Measurements from ENCODE around the gene SLC39A3.

The SLC39A3 gene

DNA sequence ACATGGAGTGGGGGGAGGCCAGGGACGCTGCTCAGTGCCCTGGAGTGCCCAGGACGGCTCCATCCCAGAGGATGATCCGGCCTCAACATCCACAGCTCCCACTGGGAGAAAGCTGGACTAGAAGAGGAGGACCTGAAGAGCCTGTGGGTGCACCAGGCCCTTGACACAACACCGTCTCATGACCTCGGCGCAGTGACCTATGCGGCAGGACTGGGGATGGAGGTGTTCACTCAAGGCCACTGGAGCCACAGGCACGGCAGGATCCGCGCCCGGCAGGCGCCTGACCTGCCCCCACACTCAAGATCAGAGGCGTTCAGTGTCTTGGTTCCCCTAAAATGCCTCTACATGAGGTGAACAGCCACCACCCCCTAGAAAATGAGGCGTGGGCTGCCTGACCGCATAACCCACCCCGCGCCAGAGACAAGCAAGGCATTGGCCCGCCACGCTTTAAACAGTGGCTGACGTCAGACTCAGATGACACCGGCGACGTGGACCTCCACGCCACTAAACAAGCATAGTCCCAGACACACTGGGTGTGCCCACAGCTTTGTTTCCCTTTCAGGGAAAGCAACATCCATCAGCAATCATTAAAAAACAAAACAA, 35.2 kb upstream of the SLC39A3 start:
- Mint-ChIP-seq H3K27ac (peak overlapping the region; percentile 93), H3K4me3 (peak overlapping the region; percentile 74)

DNA sequence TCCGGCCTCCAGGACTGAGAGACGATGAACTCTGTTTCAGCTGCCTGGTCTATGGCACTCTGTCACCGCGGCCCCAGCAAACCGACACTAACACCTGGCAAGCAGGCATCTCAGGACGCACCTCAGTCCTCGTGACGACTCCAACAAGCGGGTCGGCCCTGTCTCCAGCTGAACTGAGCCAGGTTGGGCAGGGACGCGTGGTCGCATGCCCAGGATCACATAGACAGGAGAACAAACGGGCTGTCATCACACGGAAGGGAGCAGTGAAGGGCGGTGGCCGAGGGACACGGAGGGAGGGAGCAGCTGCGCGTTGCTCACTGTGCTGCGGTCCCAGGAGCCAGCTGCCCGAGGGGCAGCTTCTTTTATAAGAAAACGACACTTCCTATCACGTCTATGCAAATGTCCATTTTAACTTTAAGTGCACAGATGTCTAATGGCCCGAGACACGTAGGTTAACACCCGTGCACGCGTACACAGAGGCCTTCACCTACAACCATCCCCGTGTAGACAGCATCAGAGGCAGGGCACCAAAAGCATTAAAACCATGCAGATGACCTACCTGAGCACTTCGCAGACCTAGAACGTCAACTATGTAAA, 34.4 kb upstream of the SLC39A3 start:
- Mint-ChIP-seq H3K27ac (peak overlapping the region; percentile 93), H3K4me3 (no peak overlapping the region), H3K9me3 (no peaks in the 10 kb centered on the region), H3K27me3 (no peaks in the 10 kb centered on the region), H3K4me1 (ENCODE audit: low read depth) (peaks cover 73% of the 10 kb centered on the region), H3K36me3 (ENCODE audit: low read depth) (peaks cover 54% of the 10 kb centered on the region)
- intact Hi-C loops (cut with micrococcal nuclease), result no loop called here

More for the DNA sequence above, 35.2 kb upstream of the SLC39A3 start:
- Mint-ChIP-seq H3K4me1 (ENCODE audit: low read depth) (peaks cover 70% of the 10 kb centered on the region), H3K36me3 (ENCODE audit: low read depth) (peaks cover 56% of the 10 kb centered on the region), H3K9me3 (no peaks in the 10 kb centered on the region), H3K27me3 (no peaks in the 10 kb centered on the region)
- intact Hi-C loops (cut with micrococcal nuclease), result loop anchor here (1.0 kb wide), 1 partner anchor 8 kb away; the partner anchor contains the start of gene SGTA

DNA sequence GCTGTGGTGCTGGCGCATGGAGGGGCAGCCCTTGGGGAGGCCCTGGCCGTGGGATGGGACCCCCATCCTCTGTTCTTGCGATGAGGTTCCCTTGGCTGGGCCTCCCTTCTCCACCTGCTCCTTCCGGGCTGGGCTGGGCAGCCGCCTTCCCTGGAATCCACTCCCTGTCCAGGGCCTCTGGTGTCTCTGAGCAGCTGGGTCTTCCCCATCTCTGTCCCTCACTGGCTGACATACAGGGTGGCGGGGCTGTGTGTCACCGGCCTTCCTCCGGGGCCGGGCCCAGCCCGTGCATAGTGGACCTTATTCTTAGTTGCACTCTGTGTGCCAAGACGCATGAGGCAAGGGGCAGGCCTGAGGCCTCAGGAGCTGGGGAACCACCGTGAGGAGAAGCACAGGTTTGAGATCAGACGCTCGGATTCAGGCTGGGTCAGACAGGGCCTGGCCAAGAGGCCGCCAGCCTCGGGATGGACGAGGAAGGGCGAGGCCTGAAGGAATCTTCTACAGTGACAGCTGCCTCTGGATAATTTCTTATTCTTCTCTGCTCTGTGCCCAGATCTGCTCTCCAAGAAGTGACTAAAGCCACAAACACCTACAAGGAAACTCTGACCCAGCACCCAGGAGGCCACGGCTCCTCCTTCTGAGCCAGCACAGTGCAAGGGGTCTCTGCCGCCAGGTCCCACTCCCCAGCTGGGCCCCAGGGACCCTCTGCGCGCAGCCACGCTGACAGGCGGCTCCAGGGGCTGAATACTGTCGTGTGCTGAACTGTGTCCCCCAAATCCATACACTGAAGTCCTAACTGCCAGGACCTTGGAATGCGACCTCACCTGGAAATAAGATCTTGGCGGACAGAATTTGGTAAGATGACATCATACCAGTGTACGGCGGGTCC, 32.2 kb upstream of the SLC39A3 start:
- Mint-ChIP-seq H3K9me3 (no peaks in the 10 kb centered on the region), H3K36me3 (ENCODE audit: low read depth) (peaks cover 54% of the 10 kb centered on the region), H3K27me3 (no peaks in the 10 kb centered on the region), H3K27ac (peak overlapping the region; percentile 84), H3K4me3 (no peak overlapping the region), H3K4me1 (ENCODE audit: low read depth) (peaks cover 68% of the 10 kb centered on the region)
- intact Hi-C loops (cut with micrococcal nuclease), result no loop called here

DNA sequence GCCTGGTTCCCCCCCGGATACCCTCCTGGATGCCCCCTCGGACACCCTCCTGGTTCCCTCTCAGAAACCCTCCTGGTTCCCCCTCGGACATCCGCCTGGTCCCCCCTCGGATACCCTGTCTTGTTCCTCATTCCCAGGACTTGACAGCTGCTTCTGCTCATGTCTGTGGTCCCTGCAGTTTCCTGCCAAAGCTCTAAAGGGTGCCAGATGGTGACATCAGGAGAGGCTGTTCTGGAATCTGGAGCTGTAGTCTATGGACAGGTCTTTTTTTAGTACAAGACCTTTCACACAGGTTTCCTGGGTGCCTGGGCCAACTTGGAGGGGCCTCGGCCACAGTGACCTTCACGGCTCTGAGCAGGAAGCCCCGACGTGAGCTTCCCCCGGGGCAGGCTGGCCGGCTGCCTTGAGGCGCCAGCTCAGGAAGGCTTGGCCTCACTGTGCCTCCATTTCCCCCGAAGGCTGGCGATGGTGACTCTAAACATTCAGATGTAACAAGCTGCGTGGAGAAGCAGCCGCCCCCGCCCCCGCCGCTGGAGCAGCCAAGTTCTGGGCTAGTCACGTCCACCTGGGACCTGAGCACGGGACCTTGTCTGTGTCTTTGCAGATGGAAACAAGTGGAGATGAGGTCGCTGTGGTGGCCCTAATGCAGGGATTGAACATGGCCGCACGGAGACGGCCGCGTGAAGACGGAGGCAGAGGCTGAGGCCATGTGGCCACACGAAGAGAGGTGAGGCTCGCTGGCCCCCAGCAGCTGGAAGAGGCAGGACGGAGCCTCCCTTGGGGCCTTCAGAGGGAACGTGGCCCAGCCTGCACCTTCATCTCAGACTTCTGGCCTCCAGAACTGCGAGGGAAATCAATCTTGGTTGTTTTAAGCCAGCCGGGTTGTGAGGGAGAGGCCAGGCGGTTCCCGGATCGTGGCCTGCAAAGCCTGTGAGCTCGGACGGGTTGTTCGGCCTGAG, 30.5 kb upstream of the SLC39A3 start:
- peak overlapping the region; percentile 57 for H3K4me3 Mint-ChIP-seq
- H3K9me3 Mint-ChIP-seq, result no peaks in the 10 kb centered on the region
- H3K27me3 Mint-ChIP-seq, result no peaks in the 10 kb centered on the region
- intact Hi-C loops (cut with micrococcal nuclease), result no loop called here
- H3K36me3 Mint-ChIP-seq (ENCODE audit: low read depth), result peaks cover 68% of the 10 kb centered on the region
- H3K27ac Mint-ChIP-seq, result peak overlapping the region; percentile 84
- peaks cover 51% of the 10 kb centered on the region for H3K4me1 Mint-ChIP-seq (ENCODE audit: low read depth)

DNA sequence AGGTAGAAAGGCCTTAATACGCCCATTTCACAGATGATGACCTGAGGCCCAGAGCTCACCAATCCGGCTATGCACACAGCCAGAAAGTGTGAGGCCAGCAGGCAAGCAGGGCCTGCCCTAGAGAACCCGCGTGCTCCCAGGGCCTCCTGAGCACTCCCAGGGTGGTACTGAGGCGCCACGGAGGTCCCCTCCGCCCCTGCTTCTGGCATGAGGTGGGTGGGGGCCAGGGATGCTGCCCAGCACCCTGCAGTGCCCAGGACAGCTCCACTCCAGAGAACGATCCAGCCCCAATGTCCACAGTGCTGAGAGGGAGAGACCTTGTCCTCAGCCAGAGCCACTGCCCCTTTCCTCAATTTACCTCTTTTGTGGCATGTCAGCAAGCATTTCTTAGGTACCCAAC, 29.4 kb upstream of the SLC39A3 start:
- Mint-ChIP-seq H3K4me1 (ENCODE audit: low read depth) (peaks cover 40% of the 10 kb centered on the region), H3K27me3 (no peaks in the 10 kb centered on the region), H3K9me3 (no peaks in the 10 kb centered on the region), H3K4me3 (no peak overlapping the region), H3K27ac (peak overlapping the region; percentile 84), H3K36me3 (ENCODE audit: low read depth) (peaks cover 73% of the 10 kb centered on the region)
- intact Hi-C loops (cut with micrococcal nuclease), result no loop called here

DNA sequence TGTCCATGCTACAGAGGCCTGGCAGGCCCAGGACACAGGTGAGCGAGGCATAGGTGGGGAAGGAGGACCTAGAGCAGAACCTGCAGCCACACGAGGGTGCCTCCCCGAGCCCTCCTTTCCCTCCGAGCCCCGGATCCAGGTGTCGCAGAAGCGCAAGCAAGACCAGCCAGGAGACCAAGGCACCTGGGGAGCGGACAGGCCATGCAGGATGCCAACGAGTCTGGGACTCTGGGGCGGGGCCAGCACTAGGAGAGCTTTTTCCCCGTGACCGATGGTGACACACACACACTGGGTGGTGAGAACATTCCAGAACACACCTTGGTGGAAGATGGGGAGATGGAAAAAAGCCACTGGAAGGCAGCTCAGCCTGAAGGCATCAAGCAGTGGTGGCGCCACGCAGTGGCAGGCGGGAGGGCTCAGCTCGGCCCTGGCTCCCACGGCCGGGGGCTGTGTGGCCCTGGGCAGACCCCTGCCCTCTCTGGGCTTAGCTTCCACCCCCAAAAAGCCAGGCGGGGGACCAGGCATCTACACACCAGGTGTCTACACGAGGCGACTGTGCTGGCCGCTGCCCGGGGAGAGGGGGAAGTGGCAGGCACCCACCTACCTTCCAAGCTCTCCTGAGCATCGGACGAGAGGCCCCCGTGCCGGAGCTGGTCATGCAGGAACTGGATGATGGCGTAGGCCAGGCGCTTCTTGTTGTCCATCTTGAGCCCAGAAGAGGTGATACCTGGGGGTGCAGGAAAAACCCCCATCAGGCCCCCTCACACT, 28.7 kb upstream of the SLC39A3 start:
- Mint-ChIP-seq H3K4me1 (ENCODE audit: low read depth) (peaks cover 35% of the 10 kb centered on the region), H3K27ac (peak overlapping the region; percentile 10), H3K27me3 (no peaks in the 10 kb centered on the region), H3K36me3 (ENCODE audit: low read depth) (peaks cover 74% of the 10 kb centered on the region), H3K4me3 (no peak overlapping the region), H3K9me3 (no peaks in the 10 kb centered on the region)
- intact Hi-C loops (cut with micrococcal nuclease), result no loop called here

DNA sequence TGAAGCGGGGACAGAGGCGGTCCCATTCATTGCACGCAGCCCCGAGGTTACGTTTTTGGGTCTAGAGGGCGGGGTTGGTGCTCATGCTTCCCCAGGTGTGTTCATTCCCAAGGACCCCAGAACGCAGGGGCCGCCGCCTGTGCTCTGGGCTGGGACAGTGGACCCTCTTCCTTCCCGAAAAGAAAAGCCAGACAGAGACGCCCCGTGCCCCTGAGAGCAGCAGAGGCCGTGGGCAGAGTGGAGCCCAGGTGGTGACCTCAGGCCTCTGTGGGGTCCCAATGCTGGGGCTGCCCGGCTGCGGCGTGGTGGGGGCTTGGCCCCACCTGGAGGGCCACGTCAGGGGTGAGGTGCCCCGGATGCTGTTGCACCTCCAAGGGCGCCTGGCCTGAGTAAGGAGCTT, 27.9 kb upstream of the SLC39A3 start:
- Mint-ChIP-seq H3K9me3 (no peaks in the 10 kb centered on the region), H3K27ac (peak overlapping the region; percentile 10), H3K36me3 (ENCODE audit: low read depth) (peaks cover 80% of the 10 kb centered on the region), H3K27me3 (no peaks in the 10 kb centered on the region), H3K4me1 (ENCODE audit: low read depth) (peaks cover 34% of the 10 kb centered on the region), H3K4me3 (no peak overlapping the region)
- intact Hi-C loops (cut with micrococcal nuclease), result no loop called here

DNA sequence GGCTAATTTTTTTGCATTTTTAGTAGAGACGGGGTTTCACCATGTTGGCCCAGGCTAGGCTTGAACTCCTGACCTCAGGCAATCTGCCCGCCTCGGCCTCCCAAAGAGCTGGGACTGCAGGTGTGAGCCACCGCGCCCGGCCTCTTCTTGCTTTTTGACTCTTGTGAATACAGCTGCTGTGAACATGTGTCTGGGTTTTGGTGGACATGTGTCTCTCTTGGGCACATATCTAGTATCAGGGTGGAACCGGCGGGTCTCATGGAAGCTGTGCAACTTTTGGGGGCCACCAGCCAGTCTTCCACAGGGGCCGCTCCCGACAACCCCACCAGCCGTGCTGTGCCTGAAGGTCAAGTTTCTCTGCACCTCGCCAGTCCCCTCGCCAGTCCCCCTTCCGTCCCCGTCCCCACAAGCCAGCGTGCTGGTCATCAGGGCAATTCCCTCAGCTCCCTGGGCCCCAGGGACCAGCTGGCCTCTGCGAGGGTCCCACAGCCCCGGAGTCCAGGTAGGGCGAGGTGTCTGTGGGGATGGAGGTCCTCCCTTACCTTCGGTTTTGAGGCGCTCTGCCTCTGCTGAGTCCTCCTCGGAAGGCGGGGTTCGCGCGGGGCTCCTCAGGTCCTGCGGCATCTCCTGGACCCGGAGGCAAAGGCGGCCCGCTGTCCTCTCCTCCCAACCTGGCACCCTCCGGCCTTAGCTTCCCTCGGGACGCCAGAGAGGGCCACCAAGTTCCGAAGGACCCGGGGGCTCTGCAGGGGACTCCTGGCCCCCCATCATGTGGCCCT, 27.0 kb upstream of the SLC39A3 start:
- Mint-ChIP-seq H3K9me3 (no peaks in the 10 kb centered on the region), H3K36me3 (ENCODE audit: low read depth) (peaks cover 80% of the 10 kb centered on the region), H3K4me3 (no peak overlapping the region), H3K27ac (no peak overlapping the region), H3K27me3 (no peaks in the 10 kb centered on the region), H3K4me1 (ENCODE audit: low read depth) (peaks cover 25% of the 10 kb centered on the region)
- intact Hi-C loops (cut with micrococcal nuclease), result no loop called here

DNA sequence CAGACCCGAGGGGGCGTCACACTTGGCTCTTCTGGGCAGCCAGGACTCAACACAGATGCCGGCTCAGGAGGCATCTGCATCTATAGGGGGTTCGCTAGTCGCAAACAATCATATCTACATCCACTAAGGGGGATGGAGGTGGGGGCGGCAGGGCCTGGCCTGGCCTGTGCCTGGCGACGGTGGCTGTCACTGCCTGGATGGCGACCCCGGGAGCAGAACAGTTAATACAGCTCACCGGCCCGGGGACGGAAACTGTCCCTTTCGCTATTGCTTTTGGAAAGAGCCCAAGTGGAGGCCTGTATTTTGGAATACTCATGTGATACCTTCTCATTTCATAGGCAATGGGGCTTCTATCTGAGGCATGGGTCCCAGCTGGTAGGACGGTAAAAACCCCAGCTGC, 25.6 kb upstream of the SLC39A3 start:
- peaks cover 89% of the 10 kb centered on the region for H3K36me3 Mint-ChIP-seq (ENCODE audit: low read depth)
- H3K27ac Mint-ChIP-seq, result no peak overlapping the region
- H3K27me3 Mint-ChIP-seq, result no peaks in the 10 kb centered on the region
- H3K4me3 Mint-ChIP-seq, result no peak overlapping the region
- intact Hi-C loops (cut with micrococcal nuclease), result no loop called here
- peaks cover 11% of the 10 kb centered on the region for H3K4me1 Mint-ChIP-seq (ENCODE audit: low read depth)
- no peaks in the 10 kb centered on the region for H3K9me3 Mint-ChIP-seq

DNA sequence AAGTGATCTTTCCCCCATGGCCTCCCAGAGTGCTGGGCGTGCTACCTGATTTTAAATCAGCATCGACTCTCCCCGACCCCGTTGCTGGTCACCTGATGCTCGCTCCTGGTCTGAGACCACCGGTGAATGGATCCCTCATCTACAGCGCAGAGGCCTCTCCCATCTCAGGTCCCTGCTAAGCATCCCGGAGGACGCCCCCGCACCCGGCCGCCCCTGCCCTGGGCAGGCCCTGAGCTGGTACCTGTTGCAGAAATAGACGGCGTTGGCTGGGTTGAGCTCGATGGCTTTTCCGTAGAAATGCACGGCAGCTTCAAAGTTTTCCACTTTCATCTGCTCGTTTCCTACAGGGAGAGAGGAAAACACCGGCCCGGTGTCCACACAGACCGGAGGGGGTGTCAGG, 25.1 kb upstream of the SLC39A3 start:
- intact Hi-C loops (cut with micrococcal nuclease), result no loop called here
- Mint-ChIP-seq H3K9me3 (no peaks in the 10 kb centered on the region), H3K36me3 (ENCODE audit: low read depth) (peaks cover 93% of the 10 kb centered on the region), H3K4me3 (no peak overlapping the region), H3K27me3 (no peaks in the 10 kb centered on the region), H3K27ac (no peak overlapping the region), H3K4me1 (ENCODE audit: low read depth) (peaks cover 6% of the 10 kb centered on the region)

DNA sequence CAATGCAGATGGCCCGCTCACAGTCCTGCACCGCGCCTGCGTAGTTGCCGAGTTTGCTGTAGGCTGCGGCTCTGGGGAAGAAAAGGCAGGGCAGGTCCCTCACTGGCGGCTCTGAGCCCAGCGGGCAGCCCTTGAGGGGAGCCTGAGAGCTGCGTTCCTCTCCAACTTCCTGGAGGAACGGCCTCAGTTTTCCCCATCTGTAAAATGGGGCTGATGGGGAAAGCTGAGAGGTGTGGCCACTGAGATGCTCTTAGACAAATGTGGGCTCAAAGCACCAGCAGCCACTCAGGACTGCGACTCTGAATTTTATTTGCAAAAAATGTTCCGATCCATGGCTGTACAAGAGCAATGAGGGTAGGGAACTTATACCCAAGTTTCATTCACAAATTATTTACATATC, 23.9 kb upstream of the SLC39A3 start:
- intact Hi-C loops (cut with micrococcal nuclease), result no loop called here
- no peaks in the 10 kb centered on the region for H3K4me1 Mint-ChIP-seq (ENCODE audit: low read depth)

DNA sequence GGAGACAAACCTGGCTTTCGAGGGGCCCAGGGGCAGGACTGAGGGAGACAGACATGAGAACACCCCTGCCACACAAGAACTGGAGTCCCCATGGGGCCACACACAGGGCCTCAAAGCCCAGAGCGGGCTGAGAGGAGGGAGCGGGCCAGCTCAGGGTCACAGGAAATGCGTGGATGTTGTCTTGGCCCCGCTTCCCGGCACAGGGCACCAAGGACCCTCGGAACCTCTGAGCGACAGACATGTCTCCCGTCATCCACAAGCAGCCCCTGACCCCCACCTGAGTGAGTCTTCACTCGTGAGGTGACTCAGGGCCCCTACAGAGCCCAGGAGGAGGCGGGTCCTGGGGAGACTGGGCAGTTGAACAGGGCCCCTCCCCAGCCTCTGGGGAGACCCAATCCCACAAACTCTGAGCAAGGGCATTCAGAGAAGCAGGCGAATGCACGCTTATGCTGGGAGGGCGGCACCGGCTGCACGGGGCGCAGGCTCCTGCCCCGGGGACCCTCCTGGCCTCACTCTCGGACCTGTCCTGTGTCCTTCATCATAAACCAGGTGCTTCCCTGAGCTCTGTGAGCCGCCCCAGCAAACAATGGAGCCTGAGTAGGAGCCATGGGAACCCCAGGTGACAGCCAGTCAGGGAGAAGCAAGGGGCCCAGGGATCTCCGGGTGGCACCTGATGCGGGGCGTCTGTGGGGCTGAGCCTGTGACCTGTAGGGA, 23.1 kb upstream of the SLC39A3 start:
- Mint-ChIP-seq H3K9me3 (no peaks in the 10 kb centered on the region), H3K36me3 (ENCODE audit: low read depth) (peaks cover 100% of the 10 kb centered on the region), H3K27me3 (no peaks in the 10 kb centered on the region), H3K27ac (no peak overlapping the region), H3K4me1 (ENCODE audit: low read depth) (no peaks in the 10 kb centered on the region), H3K4me3 (no peak overlapping the region)
- intact Hi-C loops (cut with micrococcal nuclease), result no loop called here

More for the DNA sequence above, 23.9 kb upstream of the SLC39A3 start:
- Mint-ChIP-seq H3K27me3 (no peaks in the 10 kb centered on the region), H3K4me3 (no peak overlapping the region), H3K36me3 (ENCODE audit: low read depth) (peaks cover 100% of the 10 kb centered on the region), H3K27ac (no peak overlapping the region), H3K9me3 (no peaks in the 10 kb centered on the region)
